ENCODE data around the gene TMEM132D.

The TMEM132D gene

GRCh38 chr12:129234209-129234608 lies 669.6 kb downstream of the TMEM132D start:
- no peaks in the 10 kb centered on the region for H3K4me1 ChIP-seq (ENCODE audit: insufficient read depth, low read length, severe bottlenecking)
- H3K9ac ChIP-seq (ENCODE audit: low read length), result no peak overlapping the region
- H3K4me3 ChIP-seq (ENCODE audit: low read depth, low read length, poor library complexity, severe bottlenecking), result no peak overlapping the region
- no peaks in the 10 kb centered on the region for H3K9me2 ChIP-seq (ENCODE audit: low read depth, low read length)
- H3F3A ChIP-seq (ENCODE audit: insufficient read depth, low read length), result no peaks in the 10 kb centered on the region
- TF ChIP-seq CTCF (IDR thresholded peaks at IDR 0.05; ENCODE audit: low read length), result no peak
- no peak for TF ChIP-seq EZH2 (IDR thresholded peaks at IDR 0.05; ENCODE audit: borderline replicate concordance, low read length)
- H3K27ac ChIP-seq (ENCODE audit: low read depth, low read length, poor library complexity, severe bottlenecking), result no peak overlapping the region
- H3K4me2 ChIP-seq (ENCODE audit: low read length), result no peak overlapping the region
- H3K36me3 ChIP-seq (ENCODE audit: insufficient read depth, low read length), result no peaks in the 10 kb centered on the region
- H3K9me3 ChIP-seq (ENCODE audit: low read length), result no peaks in the 10 kb centered on the region
- H3K27me3 ChIP-seq (ENCODE audit: insufficient read depth, low read length), result no peaks in the 10 kb centered on the region
- H4K20me1 ChIP-seq (ENCODE audit: insufficient read depth, low read length), result no peaks in the 10 kb centered on the region
- H2AFZ ChIP-seq (ENCODE audit: low read length), result no peak overlapping the region
- H3K79me2 ChIP-seq (ENCODE audit: insufficient read depth, low read length), result no peaks in the 10 kb centered on the region

GRCh38 chr12:129231491-129231890 lies 672.3 kb downstream of the TMEM132D start:
- TF ChIP-seq CTCF (IDR thresholded peaks at IDR 0.05; ENCODE audit: low read length), result no peak
- TF ChIP-seq EZH2 (IDR thresholded peaks at IDR 0.05; ENCODE audit: borderline replicate concordance, low read length), result no peak
- Histone ChIP-seq H3K4me3 (ENCODE audit: low read depth, low read length, poor library complexity, severe bottlenecking) (no peak overlapping the region), H3K4me1 (ENCODE audit: insufficient read depth, low read length, severe bottlenecking) (no peaks in the 10 kb centered on the region), H3K27ac (ENCODE audit: low read depth, low read length, poor library complexity, severe bottlenecking) (no peak overlapping the region), H3K9me2 (ENCODE audit: low read depth, low read length) (no peaks in the 10 kb centered on the region), H2AFZ (ENCODE audit: low read length) (no peak overlapping the region), H4K20me1 (ENCODE audit: insufficient read depth, low read length) (no peaks in the 10 kb centered on the region), H3K79me2 (ENCODE audit: insufficient read depth, low read length) (no peaks in the 10 kb centered on the region), H3K36me3 (ENCODE audit: insufficient read depth, low read length) (no peaks in the 10 kb centered on the region), H3K4me2 (ENCODE audit: low read length) (no peak overlapping the region), H3K9ac (ENCODE audit: low read length) (no peak overlapping the region), H3K9me3 (ENCODE audit: low read length) (no peaks in the 10 kb centered on the region), H3K27me3 (ENCODE audit: insufficient read depth, low read length) (no peaks in the 10 kb centered on the region), H3F3A (ENCODE audit: insufficient read depth, low read length) (no peaks in the 10 kb centered on the region)

- no peak overlapping the region for H2AFZ ChIP-seq (ENCODE audit: low read length)
- H3K4me3 ChIP-seq (ENCODE audit: low read depth, low read length, poor library complexity, severe bottlenecking), result no peak overlapping the region
- H3K27me3 ChIP-seq (ENCODE audit: insufficient read depth, low read length), result no peaks in the 10 kb centered on the region
- H3K9ac ChIP-seq (ENCODE audit: low read length), result no peak overlapping the region
- no peak overlapping the region for H3K27ac ChIP-seq (ENCODE audit: low read depth, low read length, poor library complexity, severe bottlenecking)
- no peaks in the 10 kb centered on the region for H3K9me2 ChIP-seq (ENCODE audit: low read depth, low read length)
- no peaks in the 10 kb centered on the region for H4K20me1 ChIP-seq (ENCODE audit: insufficient read depth, low read length)
- no peak for TF ChIP-seq CTCF (IDR thresholded peaks at IDR 0.05; ENCODE audit: low read length)
- no peak for TF ChIP-seq EZH2 (IDR thresholded peaks at IDR 0.05; ENCODE audit: borderline replicate concordance, low read length)
- H3F3A ChIP-seq (ENCODE audit: insufficient read depth, low read length), result no peaks in the 10 kb centered on the region
- no peaks in the 10 kb centered on the region for H3K36me3 ChIP-seq (ENCODE audit: insufficient read depth, low read length)
- H3K4me1 ChIP-seq (ENCODE audit: insufficient read depth, low read length, severe bottlenecking), result no peaks in the 10 kb centered on the region
- no peaks in the 10 kb centered on the region for H3K79me2 ChIP-seq (ENCODE audit: insufficient read depth, low read length)
- no peaks in the 10 kb centered on the region for H3K9me3 ChIP-seq (ENCODE audit: low read length)
- H3K4me2 ChIP-seq (ENCODE audit: low read length), result no peak overlapping the region
These were observed 672.8 kb downstream of the TMEM132D start for GRCh38 chr12:129230995-129231394.
